ENCODE measurements around the gene ZNRD2. TPM values are rescaled to one million over a fixed set of nuclear protein-coding genes. Genes with fewer than 3 reads are reported as not detected.

Gene ZNRD2
- total RNA-seq, 1 experiment from 2014 or later: 126 TPM

- intact Hi-C loops (cut with micrococcal nuclease): loop anchor here (10.0 kb wide), 1 partner anchor 67 kb away; no protein-coding TSS in a partner anchor
- peaks cover 66% of the 10 kb centered on the region for H3K79me2 ChIP-seq (ENCODE audit: low read length)
- H3K36me3 ChIP-seq (ENCODE audit: low read depth, low read length): peaks cover 9% of the 10 kb centered on the region; the same call in 1 of the 2 replicates
- ChIA-PET CTCF (no interaction called here), POLR2A (ENCODE audit: unreplicated experiment) (no interaction called here)
- H3K4me2 ChIP-seq (ENCODE audit: low read length): peak overlapping the region; percentile 92
- peaks cover 30% of the 10 kb centered on the region for H3K4me1 ChIP-seq (ENCODE audit: insufficient read depth, low read length)
- H2AFZ ChIP-seq (ENCODE audit: low read length): no peak overlapping the region
- no peaks in the 10 kb centered on the region for H3K9me3 ChIP-seq (ENCODE audit: low read length)
- TF ChIP-seq EZH2phosphoT487 (IDR thresholded peaks at IDR 0.05; ENCODE audit: borderline replicate concordance, low read length) (no peak), EZH2 (IDR thresholded peaks at IDR 0.05; ENCODE audit: low read length, unreplicated experiment) (no peak), CTCF (conservative IDR thresholded peaks at IDR 0.05; ENCODE audit: low read depth, low read length) (no peak)
- H3K9ac ChIP-seq (ENCODE audit: low read length): 0 out of 2 replicates have a peak overlapping the region, but pooled peaks have one; percentile 94
- ATAC-seq: no peak
- no peak for DNase-seq
- H3K9me2 ChIP-seq (replicated peaks; ENCODE audit: low read length): no peaks in the 10 kb centered on the region
- H3K27ac ChIP-seq (ENCODE audit: low read length): no peak overlapping the region
- no peaks in the 10 kb centered on the region for H3F3A ChIP-seq (ENCODE audit: low read length, unreplicated experiment)
- no peaks in the 10 kb centered on the region for H3K27me3 ChIP-seq (ENCODE audit: low read length)
- peaks cover 8% of the 10 kb centered on the region for H4K20me1 ChIP-seq (ENCODE audit: low read length)
- no TSS peak for BruUV-seq (replicated peaks)
- H3K4me3 ChIP-seq (ENCODE audit: low read length): peak overlapping the region; percentile 90
Observed at GRCh38 chr11:65611758-65612603, 41.7 kb downstream of the ZNRD2 start.

GRCh38 chr11:65612691-65613090 is 42.4 kb downstream of the ZNRD2 start:
- Histone ChIP-seq H3K9me2 (replicated peaks; ENCODE audit: low read length) (no peaks in the 10 kb centered on the region), H3K36me3 (ENCODE audit: low read depth, low read length) (peaks cover 12% of the 10 kb centered on the region; the same call in 1 of the 2 replicates), H4K20me1 (ENCODE audit: low read length) (peaks cover 15% of the 10 kb centered on the region), H2AFZ (ENCODE audit: low read length) (no peak overlapping the region), H3K4me3 (ENCODE audit: low read length) (peak overlapping the region; percentile 90), H3K4me1 (ENCODE audit: insufficient read depth, low read length) (peaks cover 35% of the 10 kb centered on the region), H3F3A (ENCODE audit: low read length, unreplicated experiment) (no peaks in the 10 kb centered on the region), H3K9ac (ENCODE audit: low read length) (peak overlapping the region; percentile 94; the same call in 1 of the 2 replicates), H3K27me3 (ENCODE audit: low read length) (no peaks in the 10 kb centered on the region), H3K9me3 (ENCODE audit: low read length) (no peaks in the 10 kb centered on the region), H3K79me2 (ENCODE audit: low read length) (peaks cover 73% of the 10 kb centered on the region), H3K4me2 (ENCODE audit: low read length) (peak overlapping the region; percentile 92), H3K27ac (ENCODE audit: low read length) (no peak overlapping the region)
- intact Hi-C loops (cut with micrococcal nuclease): loop anchor here (10.0 kb wide), 1 partner anchor 68 kb away; no protein-coding TSS in a partner anchor
- BruUV-seq (replicated peaks): no TSS peak
- ATAC-seq: no peak
- TF ChIP-seq EZH2 (IDR thresholded peaks at IDR 0.05; ENCODE audit: low read length, unreplicated experiment): no peak
- TF ChIP-seq EZH2phosphoT487 (IDR thresholded peaks at IDR 0.05; ENCODE audit: borderline replicate concordance, low read length): no peak
- TF ChIP-seq CTCF (conservative IDR thresholded peaks at IDR 0.05; ENCODE audit: low read depth, low read length): no peak
- CTCF ChIA-PET: no interaction called here
- no peak for DNase-seq
- POLR2A ChIA-PET (ENCODE audit: unreplicated experiment): interaction anchor here (0.6 kb wide), 1 partner anchor 35 kb away, joined by 3 read pairs; no protein-coding TSS in a partner anchor
